Activated T-helper 1 cell treated with anti-CD3 and anti-CD28 coated beads, Interleukin-12 subunit alpha, Interleukin-12 subunit beta, Interleukin-2, Interleukin-4 antibody, amounts not matched to agents 30 ng/mL and 10 ng/mL and 1 ng/mL, durations not matched to agents 14 hours and 24 hours and 36 hours (primary cell): Measurements from ENCODE around the gene PEX7. TPM values are rescaled to one million over a fixed set of nuclear protein-coding genes. Genes with fewer than 3 reads are reported as not detected.

Experiments
- DNase-seq: peaks from one replicate; pipeline ENCODE4 v3.0.0; 2021; ENCODE audit warnings: low spot score
- H3K27ac Mint-ChIP-seq: one replicate; pipeline ENCODE4 v1.8.0; 2021; ENCODE audit warnings: mild to moderate bottlenecking, mixed read lengths
- H3K27me3 Mint-ChIP-seq: one replicate; pipeline ENCODE4 v1.8.0; 2022; ENCODE audit warnings: mild to moderate bottlenecking, moderate library complexity, mixed read lengths; ENCODE audit not compliant: insufficient read depth
- H3K36me3 Mint-ChIP-seq: one replicate; pipeline ENCODE4 v1.8.0; 2021; ENCODE audit warnings: low read depth, mixed read lengths
- H3K4me1 Mint-ChIP-seq: one replicate; pipeline ENCODE4 v1.8.0; 2021; ENCODE audit warnings: low read depth, mixed read lengths
- H3K4me3 Mint-ChIP-seq: one replicate; pipeline ENCODE4 v1.8.0; 2021; ENCODE audit warnings: mild to moderate bottlenecking, moderate library complexity, mixed read lengths
- H3K9me3 Mint-ChIP-seq: one replicate; pipeline ENCODE4 v1.8.0; 2021; ENCODE audit warnings: mixed read lengths
- intact Hi-C: fragments of 100-400 bp; cut with micrococcal nuclease; formaldehyde crosslinking; loops from one replicate; pipeline ENCODE4 v1.15.1; 2024
- total RNA-seq: library from RNA; stranded (reverse); gene quantifications from 2 replicates; pipeline ENCODE4 v1.2.3, GENCODE V29; 2022

Gene PEX7
- total RNA-seq: 3.7 and 4.2 TPM in 2 replicates

GRCh38 chr6:136822376-136823127, at the start of gene PEX7:
Gene PEX7 (plus strand): TSS chr6:136822592. CDS start chr6:136822666, 74 bp downstream.
- Mint-ChIP-seq H3K9me3 (no peaks in the 10 kb centered on the region), H3K36me3 (peaks cover 13% of the 10 kb centered on the region), H3K27me3 (peaks cover 6% of the 10 kb centered on the region), H3K4me1 (peaks cover 12% of the 10 kb centered on the region), H3K27ac (peak within 1 kb of the TSS; percentile 92), H3K4me3 (peak within 1 kb of the TSS; percentile 91)
- peak; percentile 85 for DNase-seq
- intact Hi-C loops: loop anchor here (1.0 to 5.0 kb wide), 5 partner anchors 29 to 532 kb away; partner anchors contain the start of genes IFNGR1 and SLC35D3

DNA sequence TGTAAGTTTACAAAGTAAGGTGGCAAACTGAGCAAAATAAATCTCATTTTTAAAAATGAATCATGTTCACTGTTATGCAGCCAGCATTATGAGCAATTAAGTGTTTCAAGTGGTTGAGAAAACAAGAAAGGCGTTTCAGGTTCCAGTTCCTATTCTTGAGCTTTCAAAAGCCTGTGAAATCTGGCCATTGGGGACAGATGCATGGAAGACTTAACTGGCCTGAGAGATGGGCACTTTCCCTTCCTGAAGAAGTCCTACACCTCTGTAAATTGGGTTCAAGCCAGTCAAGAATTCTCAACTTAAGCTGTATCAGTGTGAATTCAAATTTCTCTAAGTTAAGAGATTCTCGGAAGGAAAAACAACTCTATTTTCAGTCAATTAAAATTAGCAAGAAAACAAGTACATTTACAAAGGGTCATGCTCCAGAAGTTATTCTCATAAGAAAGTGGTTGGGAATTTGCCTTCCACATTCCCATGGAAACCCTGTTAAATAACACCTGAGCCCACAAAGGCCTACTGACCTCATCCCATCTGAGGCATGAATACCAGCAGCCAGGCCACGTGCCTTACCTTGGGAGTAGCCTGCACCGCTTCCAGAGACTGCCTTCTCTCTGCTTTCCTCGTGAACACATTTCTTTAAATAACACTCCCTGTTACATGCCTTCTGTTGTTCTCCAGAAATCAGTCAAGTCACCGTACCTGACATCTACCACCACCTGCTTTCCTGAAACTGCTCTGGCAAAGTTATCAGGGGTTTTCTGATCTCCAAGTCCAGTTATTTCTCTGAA, 49.5 kb upstream of the PEX7 start:
- H3K36me3 Mint-ChIP-seq: peaks cover 25% of the 10 kb centered on the region
- H3K4me3 Mint-ChIP-seq: no peak overlapping the region
- peak overlapping the region; percentile 70 for H3K27ac Mint-ChIP-seq

GRCh38 chr6:136773473-136773796, 49.0 kb upstream of the PEX7 start:
- peaks cover 69% of the 10 kb centered on the region for H3K4me1 Mint-ChIP-seq
- peaks cover 25% of the 10 kb centered on the region for H3K36me3 Mint-ChIP-seq
- no peaks in the 10 kb centered on the region for H3K27me3 Mint-ChIP-seq
- peaks cover 5% of the 10 kb centered on the region for H3K9me3 Mint-ChIP-seq
- intact Hi-C loops: no loop called here
- H3K4me3 Mint-ChIP-seq: no peak overlapping the region
- H3K27ac Mint-ChIP-seq: peak overlapping the region; percentile 70
- DNase-seq: no peak

More for the DNA sequence above, 49.5 kb upstream of the PEX7 start:
- no peaks in the 10 kb centered on the region for H3K27me3 Mint-ChIP-seq
- H3K4me1 Mint-ChIP-seq: peaks cover 73% of the 10 kb centered on the region
- no peak for DNase-seq
- H3K9me3 Mint-ChIP-seq: peaks cover 5% of the 10 kb centered on the region
- intact Hi-C loops: no loop called here

DNA sequence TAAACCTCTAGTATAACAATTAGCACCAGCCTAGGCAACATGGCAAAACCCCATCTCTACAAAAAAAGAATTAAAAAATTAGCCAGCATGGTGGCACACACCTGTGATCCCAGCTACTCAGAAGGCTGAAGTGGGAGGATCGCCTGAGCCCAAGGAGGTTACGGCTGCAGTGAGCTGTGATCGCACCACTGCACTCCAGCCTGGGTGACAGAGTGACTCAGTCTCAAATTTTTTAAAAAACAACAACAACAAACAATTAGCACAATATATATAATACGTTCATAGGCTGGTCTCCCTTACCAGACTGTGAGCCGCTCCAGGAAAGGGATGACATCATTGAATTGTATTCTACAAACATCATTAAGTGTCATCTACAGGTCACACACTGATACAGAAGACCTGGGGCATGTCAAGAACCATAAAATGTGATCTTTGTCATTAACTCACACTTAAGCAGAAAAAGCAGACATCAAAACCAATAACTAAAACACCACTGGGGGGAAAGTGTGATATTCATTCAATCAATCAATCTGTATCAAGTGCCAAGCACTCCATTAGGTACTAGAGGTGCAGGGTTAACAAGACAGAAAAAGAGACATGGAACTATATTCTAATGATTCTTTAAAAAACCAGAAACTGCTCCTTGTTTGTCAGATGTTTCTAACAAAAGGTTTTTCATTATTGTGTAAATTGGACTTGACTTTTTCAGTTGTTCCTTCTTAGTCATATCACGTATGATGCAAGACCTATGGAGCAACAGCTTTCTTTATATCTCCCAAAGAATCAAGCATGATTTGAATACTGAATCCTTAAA, 48.0 kb upstream of the PEX7 start:
- no peak for DNase-seq
- H3K36me3 Mint-ChIP-seq: peaks cover 21% of the 10 kb centered on the region
- no peaks in the 10 kb centered on the region for H3K27me3 Mint-ChIP-seq
- peak overlapping the region; percentile 70 for H3K27ac Mint-ChIP-seq
- no peak overlapping the region for H3K4me3 Mint-ChIP-seq
- intact Hi-C loops: loop anchor here (1.0 to 2.0 kb wide), 3 partner anchors 8 to 14 kb away; no protein-coding TSS in a partner anchor
- H3K4me1 Mint-ChIP-seq: peaks cover 62% of the 10 kb centered on the region
- H3K9me3 Mint-ChIP-seq: no peaks in the 10 kb centered on the region

GRCh38 chr6:136775081-136775480, 47.3 kb upstream of the PEX7 start:
- Mint-ChIP-seq H3K27me3 (no peaks in the 10 kb centered on the region), H3K4me1 (peaks cover 68% of the 10 kb centered on the region), H3K4me3 (no peak overlapping the region), H3K9me3 (no peaks in the 10 kb centered on the region), H3K27ac (peak overlapping the region; percentile 70), H3K36me3 (peaks cover 21% of the 10 kb centered on the region)
- intact Hi-C loops: loop anchor here (2.0 kb wide), 1 partner anchor 14 kb away; no protein-coding TSS in a partner anchor
- no peak for DNase-seq

GRCh38 chr6:136775548-136775947, 46.8 kb upstream of the PEX7 start:
- Mint-ChIP-seq H3K36me3 (peaks cover 21% of the 10 kb centered on the region), H3K9me3 (no peaks in the 10 kb centered on the region), H3K4me1 (peaks cover 72% of the 10 kb centered on the region), H3K27ac (no peak overlapping the region), H3K27me3 (no peaks in the 10 kb centered on the region), H3K4me3 (no peak overlapping the region)
- DNase-seq: no peak
- intact Hi-C loops: loop anchor here (2.0 kb wide), 1 partner anchor 13 kb away; no protein-coding TSS in a partner anchor

GRCh38 chr6:136777651-136778050, 44.7 kb upstream of the PEX7 start:
- peaks cover 73% of the 10 kb centered on the region for H3K4me1 Mint-ChIP-seq
- H3K27ac Mint-ChIP-seq: peak overlapping the region; percentile 21
- intact Hi-C loops: loop anchor here (2.0 kb wide), 1 partner anchor 17 kb away; no protein-coding TSS in a partner anchor
- peaks cover 29% of the 10 kb centered on the region for H3K36me3 Mint-ChIP-seq
- H3K4me3 Mint-ChIP-seq: no peak overlapping the region
- no peaks in the 10 kb centered on the region for H3K27me3 Mint-ChIP-seq
- no peak for DNase-seq
- no peaks in the 10 kb centered on the region for H3K9me3 Mint-ChIP-seq

DNA sequence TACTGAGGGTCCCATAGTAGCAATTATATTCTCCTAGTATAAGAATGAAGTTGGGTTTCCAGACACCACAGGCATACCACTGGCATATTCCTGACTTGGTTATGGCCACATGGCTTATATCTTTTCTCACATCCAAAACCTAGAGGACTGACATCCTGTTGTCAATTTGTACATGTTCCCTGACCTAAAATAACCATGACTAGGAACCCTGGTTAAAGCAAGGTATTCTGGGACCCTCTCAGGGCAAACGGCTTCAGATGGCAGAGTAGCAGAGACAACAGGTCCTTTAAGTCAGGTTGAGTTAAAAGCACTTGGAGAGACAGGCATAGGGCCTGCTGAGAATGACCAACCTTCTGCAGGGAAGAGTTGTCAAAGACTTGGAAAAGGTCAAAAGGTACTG, 42.7 kb upstream of the PEX7 start:
- DNase-seq: no peak

GRCh38 chr6:136780972-136781371, 41.4 kb upstream of the PEX7 start:
- Mint-ChIP-seq H3K9me3 (no peaks in the 10 kb centered on the region), H3K4me3 (no peak overlapping the region), H3K27ac (no peak overlapping the region), H3K4me1 (peaks cover 73% of the 10 kb centered on the region), H3K27me3 (no peaks in the 10 kb centered on the region), H3K36me3 (peaks cover 30% of the 10 kb centered on the region)
- DNase-seq: no peak
- intact Hi-C loops: loop anchor here (10.0 kb wide), 1 partner anchor 1136 kb away; no protein-coding TSS in a partner anchor

More for the DNA sequence above, 42.7 kb upstream of the PEX7 start:
- Mint-ChIP-seq H3K4me3 (no peak overlapping the region), H3K27me3 (no peaks in the 10 kb centered on the region), H3K36me3 (peaks cover 27% of the 10 kb centered on the region), H3K27ac (no peak overlapping the region), H3K4me1 (peaks cover 72% of the 10 kb centered on the region), H3K9me3 (no peaks in the 10 kb centered on the region)
- intact Hi-C loops: loop anchor here (2.0 to 10.0 kb wide), 2 partner anchors 19 to 1135 kb away; no protein-coding TSS in a partner anchor

GRCh38 chr6:136782021-136782770, 40.2 kb upstream of the PEX7 start:
- no peaks in the 10 kb centered on the region for H3K27me3 Mint-ChIP-seq
- peaks cover 75% of the 10 kb centered on the region for H3K4me1 Mint-ChIP-seq
- peak overlapping the region; percentile 88 for H3K27ac Mint-ChIP-seq
- H3K4me3 Mint-ChIP-seq: no peak overlapping the region
- no peaks in the 10 kb centered on the region for H3K9me3 Mint-ChIP-seq
- H3K36me3 Mint-ChIP-seq: peaks cover 26% of the 10 kb centered on the region
- no peak for DNase-seq
- intact Hi-C loops: loop anchor here (1.0 to 10.0 kb wide), 2 partner anchors 8 to 1137 kb away; no protein-coding TSS in a partner anchor

DNA sequence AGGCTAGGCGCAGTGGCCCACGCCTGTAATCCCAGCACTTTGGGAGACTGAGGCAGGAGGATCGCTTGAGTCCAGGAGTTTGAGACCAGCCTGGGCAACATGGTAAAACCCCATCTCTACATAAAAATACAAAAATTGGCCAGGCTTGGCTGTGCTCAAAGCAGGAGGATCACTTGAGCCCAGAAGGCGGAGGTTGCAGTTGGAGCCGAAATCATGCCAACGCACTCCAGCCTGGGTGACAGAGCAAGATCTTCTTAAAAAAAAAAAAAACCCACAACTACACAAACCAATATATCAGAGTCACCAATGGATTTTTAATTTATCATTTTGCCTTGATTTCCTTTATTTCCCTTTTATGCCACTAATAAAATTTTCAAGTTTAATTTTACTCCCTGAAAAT, 39.4 kb upstream of the PEX7 start:
- Mint-ChIP-seq H3K9me3 (no peaks in the 10 kb centered on the region), H3K27ac (peak overlapping the region; percentile 88), H3K27me3 (no peaks in the 10 kb centered on the region), H3K36me3 (peaks cover 23% of the 10 kb centered on the region), H3K4me3 (no peak overlapping the region), H3K4me1 (peaks cover 77% of the 10 kb centered on the region)
- intact Hi-C loops: loop anchor here (10.0 kb wide), 1 partner anchor 1138 kb away; no protein-coding TSS in a partner anchor
- no peak for DNase-seq
